OCI-LY1 (cell line): ENCODE measurements around the gene ASMTL.

Source experiments
- CTCF ChIP-seq: fragments of 200-600 bp; sonication (generic), shearing (Covaris generic); IDR thresholded peaks from 2 replicates; pipeline ENCODE4 v1.5.1; 2017; ENCODE audit warnings: mild to moderate bottlenecking, antibody characterized with exemption, low read length, moderate library complexity, mixed read lengths
- EZH2 ChIP-seq: fragments of 200-600 bp; sonication (generic), shearing (Covaris generic); IDR thresholded peaks from 2 replicates; pipeline ENCODE4 v1.8.0; 2017; ENCODE audit warnings: borderline replicate concordance, mixed run types, mild to moderate bottlenecking, antibody characterized with exemption, low read length, moderate library complexity, mixed read lengths

- TF ChIP-seq CTCF (no peak), EZH2 (no peak)
Measured at GRCh38 chrX:1380672-1381233, 72.0 kb downstream of the ASMTL start.
